GM18861 (cell line): ENCODE results near the gene GRAMD4.

ENCODE experiments used
- ATAC-seq: cut with Tn5 transposase; IDR thresholded peaks from one replicate; pipeline ENCODE4 v1.9.1; 2021; ENCODE audit not compliant: unreplicated experiment

The GRAMD4 gene

GRCh38 chr22:46619830-46620501 lies at the start of gene GRAMD4:
Gene GRAMD4, plus strand, starts transcription at chr22:46620386. Its CDS starts 6,414 bp downstream, at chr22:46626800.
- ATAC-seq: no peak

- ATAC-seq: no peak
Observed at GRCh38 chr22:46571642-46572250, 48.4 kb upstream of the GRAMD4 start.

- no peak for ATAC-seq
Observed at GRCh38 chr22:46572911-46573780, 47.0 kb upstream of the GRAMD4 start.

- ATAC-seq: no peak
Observed at GRCh38 chr22:46573781-46574437, 46.3 kb upstream of the GRAMD4 start.

GRCh38 chr22:46574438-46574992 lies 45.7 kb upstream of the GRAMD4 start:
- ATAC-seq: no peak

GRCh38 chr22:46574993-46575910 lies 44.9 kb upstream of the GRAMD4 start:
- ATAC-seq: no peak

- ATAC-seq: no peak
Observed at GRCh38 chr22:46575911-46576555, 44.2 kb upstream of the GRAMD4 start.

- no peak for ATAC-seq
Observed at GRCh38 chr22:46576556-46577367, 43.4 kb upstream of the GRAMD4 start.

- no peak for ATAC-seq
Observed at GRCh38 chr22:46577368-46578249, 42.6 kb upstream of the GRAMD4 start.

- ATAC-seq: no peak
Observed at GRCh38 chr22:46578251-46578823, 41.8 kb upstream of the GRAMD4 start.

- no peak for ATAC-seq
Observed at GRCh38 chr22:46578824-46579561, 41.2 kb upstream of the GRAMD4 start.

GRCh38 chr22:46579751-46580449 lies 40.3 kb upstream of the GRAMD4 start:
- no peak for ATAC-seq

GRCh38 chr22:46580940-46581537 lies 39.1 kb upstream of the GRAMD4 start:
- ATAC-seq: no peak

GRCh38 chr22:46581538-46582244 lies 38.5 kb upstream of the GRAMD4 start:
- no peak for ATAC-seq
